DOHH2 (cell line): ENCODE measurements around the gene RNF39.

Experiments
- CTCF ChIP-seq: fragments of 200-600 bp; sonication (generic); IDR thresholded peaks from one replicate; pipeline ENCODE4 v1.5.1; 2014; ENCODE audit warnings: antibody characterized with exemption, mild to moderate bottlenecking, low read depth, low read length; ENCODE audit not compliant: poor library complexity, severe bottlenecking
- EZH2phosphoT487 ChIP-seq: fragments of 200-600 bp; sonication (generic); IDR thresholded peaks from 2 replicates; pipeline ENCODE4 v1.6.1; 2017; ENCODE audit warnings: borderline replicate concordance, mild to moderate bottlenecking, antibody characterized with exemption, low read length, moderate library complexity, mixed read lengths

GRCh38 chr6:30092852-30093543, 17.4 kb upstream of the RNF39 start:
- TF ChIP-seq CTCF, result no peak
- no peak for TF ChIP-seq EZH2phosphoT487
